ENCODE data around the gene NTRK1.

GRCh38 chr1:156881101-156881500 is 20.4 kb downstream of the NTRK1 start:
- TF ChIP-seq POLR2A (IDR thresholded peaks at IDR 0.05): no peak
- TF ChIP-seq, protein P1, sequence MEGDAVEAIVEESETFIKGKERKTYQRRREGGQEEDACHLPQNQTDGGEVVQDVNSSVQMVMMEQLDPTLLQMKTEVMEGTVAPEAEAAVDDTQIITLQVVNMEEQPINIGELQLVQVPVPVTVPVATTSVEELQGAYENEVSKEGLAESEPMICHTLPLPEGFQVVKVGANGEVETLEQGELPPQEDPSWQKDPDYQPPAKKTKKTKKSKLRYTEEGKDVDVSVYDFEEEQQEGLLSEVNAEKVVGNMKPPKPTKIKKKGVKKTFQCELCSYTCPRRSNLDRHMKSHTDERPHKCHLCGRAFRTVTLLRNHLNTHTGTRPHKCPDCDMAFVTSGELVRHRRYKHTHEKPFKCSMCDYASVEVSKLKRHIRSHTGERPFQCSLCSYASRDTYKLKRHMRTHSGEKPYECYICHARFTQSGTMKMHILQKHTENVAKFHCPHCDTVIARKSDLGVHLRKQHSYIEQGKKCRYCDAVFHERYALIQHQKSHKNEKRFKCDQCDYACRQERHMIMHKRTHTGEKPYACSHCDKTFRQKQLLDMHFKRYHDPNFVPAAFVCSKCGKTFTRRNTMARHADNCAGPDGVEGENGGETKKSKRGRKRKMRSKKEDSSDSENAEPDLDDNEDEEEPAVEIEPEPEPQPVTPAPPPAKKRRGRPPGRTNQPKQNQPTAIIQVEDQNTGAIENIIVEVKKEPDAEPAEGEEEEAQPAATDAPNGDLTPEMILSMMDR (IDR thresholded peaks at IDR 0.05): no peak

All from thyroid gland (tissue), 4 donors.